GM19351 (cell line): Measurements from ENCODE around the gene CDH3.
"Not testable (repeated sequence)": the region's sequence is repeated elsewhere in the genome, so short reads cannot be mapped to it uniquely, and the experiment has no call there.

Source experiments
- ATAC-seq: cut with Tn5 transposase; IDR thresholded peaks from one replicate; pipeline ENCODE4 v1.9.1; 2021; ENCODE audit warnings: mild to moderate bottlenecking, moderate library complexity; ENCODE audit not compliant: unreplicated experiment

The CDH3 gene

GRCh38 chr16:68698091-68698490 lies 53.0 kb downstream of the CDH3 start:
- no peak for ATAC-seq

DNA sequence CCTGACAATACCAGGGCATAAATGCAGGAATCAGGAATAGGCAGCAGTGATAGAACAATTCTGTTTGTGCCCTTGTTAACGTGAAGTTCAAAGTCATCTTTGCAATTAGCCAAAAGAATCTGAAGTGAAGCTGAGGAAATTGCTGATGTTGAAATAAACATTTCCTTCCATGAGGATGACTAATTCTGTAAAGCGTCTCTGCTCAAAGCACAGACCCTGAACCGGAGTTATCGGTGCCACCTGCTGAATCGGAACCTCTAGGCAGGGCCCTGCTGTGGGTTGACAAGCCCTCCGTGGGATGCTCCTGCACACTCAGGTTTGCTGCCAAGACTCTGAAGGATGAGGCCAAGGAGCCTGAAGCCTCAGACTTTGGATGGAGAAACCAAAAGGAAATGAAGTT lies 55.0 kb downstream of the CDH3 start:
- ATAC-seq, result no peak

DNA sequence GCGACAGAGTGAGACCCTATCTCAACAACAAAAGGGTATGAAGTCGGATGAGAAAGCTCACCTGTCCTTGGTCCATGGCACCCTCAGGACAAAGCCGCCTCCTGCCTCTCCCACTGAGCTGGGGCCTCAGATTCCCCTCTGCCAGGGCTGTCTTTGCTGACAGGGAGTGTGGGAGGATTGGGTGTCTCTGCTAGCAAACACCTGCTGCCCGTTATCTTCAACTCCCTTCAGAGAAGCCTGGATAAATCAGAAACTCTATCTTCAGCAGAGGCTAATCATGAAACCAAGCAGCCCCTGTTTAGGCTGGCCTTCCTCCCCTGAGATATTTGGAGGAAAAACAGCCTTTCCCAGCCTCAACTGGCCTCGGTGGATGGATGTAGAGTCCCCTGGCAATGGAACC lies 55.7 kb downstream of the CDH3 start:
- no peak for ATAC-seq

GRCh38 chr16:68704232-68704867 lies 59.2 kb downstream of the CDH3 start:
- no peak for ATAC-seq

GRCh38 chr16:68707340-68708152 lies 62.4 kb downstream of the CDH3 start:
- no peak for ATAC-seq

- ATAC-seq, result no peak
Measured at GRCh38 chr16:68710211-68710610, 65.1 kb downstream of the CDH3 start.

DNA sequence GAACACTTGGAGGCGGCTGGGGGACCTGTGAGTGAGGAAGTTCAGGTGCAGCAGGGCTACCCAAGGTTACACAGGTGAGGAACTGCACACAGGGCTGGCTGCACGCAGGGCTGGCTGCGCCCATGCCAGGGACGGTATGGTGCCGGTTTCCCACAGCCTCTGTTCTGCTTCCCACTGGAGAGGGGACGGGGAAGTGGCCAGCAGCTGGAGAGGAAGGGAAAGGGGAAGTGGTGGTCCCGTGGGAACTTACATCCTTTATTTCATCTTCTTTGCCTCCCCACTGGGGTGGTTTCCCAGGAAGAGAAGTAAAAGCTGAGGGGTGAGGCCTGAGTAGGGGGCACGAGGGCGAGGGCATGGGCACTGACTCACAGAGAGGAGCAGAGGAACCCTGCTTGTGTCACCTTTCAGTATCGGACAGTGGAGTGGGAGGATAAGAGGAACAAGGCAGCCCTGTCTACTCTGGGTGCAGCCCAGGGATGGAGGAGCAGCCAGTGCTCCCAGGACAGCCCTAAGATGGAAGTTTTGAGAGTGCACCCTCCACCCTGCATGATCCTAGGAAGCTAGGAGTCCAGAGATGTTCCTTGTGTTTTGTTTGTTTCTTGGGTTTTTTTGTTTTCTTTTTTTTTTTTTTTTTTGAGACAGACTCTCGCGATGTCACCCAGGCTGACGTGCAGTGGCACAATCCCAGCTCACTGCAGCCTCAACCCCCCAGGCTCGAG lies 66.5 kb downstream of the CDH3 start:
- no peak for ATAC-seq

GRCh38 chr16:68713361-68713760 lies 68.3 kb downstream of the CDH3 start:
- no peak for ATAC-seq

- no peak for ATAC-seq
Measured at GRCh38 chr16:68715471-68715870, 70.4 kb downstream of the CDH3 start.

GRCh38 chr16:68716516-68716915 lies 71.4 kb downstream of the CDH3 start:
- not testable (repeated sequence) for ATAC-seq

DNA sequence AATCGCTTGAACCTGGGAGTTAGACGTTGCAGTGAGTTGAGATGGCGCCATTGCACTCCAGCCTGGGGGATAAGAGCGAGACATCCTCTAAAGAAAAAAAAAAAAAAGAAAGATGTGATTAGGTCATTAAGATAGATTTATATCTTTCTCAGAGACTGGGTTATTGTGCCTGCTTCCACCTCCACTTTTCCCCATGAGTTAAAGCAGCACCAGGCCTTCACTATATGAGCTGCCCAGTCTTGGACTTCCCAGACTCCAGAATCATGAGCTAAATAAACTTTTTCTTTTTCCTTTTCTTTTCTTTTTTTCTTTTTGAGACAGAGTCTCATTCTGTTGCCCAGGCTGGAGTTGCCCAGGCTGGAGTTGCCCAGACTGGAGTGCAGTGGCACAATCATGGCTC lies 72.6 kb downstream of the CDH3 start:
- no peak for ATAC-seq

DNA sequence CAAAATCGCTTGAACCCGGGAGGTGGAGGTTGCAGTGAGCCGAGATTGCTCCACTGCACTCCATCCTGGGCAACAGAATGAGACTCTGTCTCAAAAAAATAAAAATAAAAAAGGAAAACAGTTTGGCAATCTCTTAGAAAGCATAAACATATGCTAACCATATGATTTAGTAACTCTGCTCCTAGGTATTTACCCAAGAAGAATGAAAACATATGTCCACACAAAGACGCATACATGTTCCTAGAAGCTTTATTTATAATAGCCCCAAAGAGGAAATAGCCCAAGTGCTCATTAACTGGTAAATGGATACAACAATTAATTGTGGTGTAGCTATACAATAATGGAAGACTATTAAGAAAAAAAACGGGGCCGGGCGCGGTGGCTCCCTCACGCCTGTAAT lies 73.5 kb downstream of the CDH3 start:
- ATAC-seq, result no peak

- ATAC-seq, result peak; percentile 79
Measured at GRCh38 chr16:68719993-68720489, 74.9 kb downstream of the CDH3 start.

DNA sequence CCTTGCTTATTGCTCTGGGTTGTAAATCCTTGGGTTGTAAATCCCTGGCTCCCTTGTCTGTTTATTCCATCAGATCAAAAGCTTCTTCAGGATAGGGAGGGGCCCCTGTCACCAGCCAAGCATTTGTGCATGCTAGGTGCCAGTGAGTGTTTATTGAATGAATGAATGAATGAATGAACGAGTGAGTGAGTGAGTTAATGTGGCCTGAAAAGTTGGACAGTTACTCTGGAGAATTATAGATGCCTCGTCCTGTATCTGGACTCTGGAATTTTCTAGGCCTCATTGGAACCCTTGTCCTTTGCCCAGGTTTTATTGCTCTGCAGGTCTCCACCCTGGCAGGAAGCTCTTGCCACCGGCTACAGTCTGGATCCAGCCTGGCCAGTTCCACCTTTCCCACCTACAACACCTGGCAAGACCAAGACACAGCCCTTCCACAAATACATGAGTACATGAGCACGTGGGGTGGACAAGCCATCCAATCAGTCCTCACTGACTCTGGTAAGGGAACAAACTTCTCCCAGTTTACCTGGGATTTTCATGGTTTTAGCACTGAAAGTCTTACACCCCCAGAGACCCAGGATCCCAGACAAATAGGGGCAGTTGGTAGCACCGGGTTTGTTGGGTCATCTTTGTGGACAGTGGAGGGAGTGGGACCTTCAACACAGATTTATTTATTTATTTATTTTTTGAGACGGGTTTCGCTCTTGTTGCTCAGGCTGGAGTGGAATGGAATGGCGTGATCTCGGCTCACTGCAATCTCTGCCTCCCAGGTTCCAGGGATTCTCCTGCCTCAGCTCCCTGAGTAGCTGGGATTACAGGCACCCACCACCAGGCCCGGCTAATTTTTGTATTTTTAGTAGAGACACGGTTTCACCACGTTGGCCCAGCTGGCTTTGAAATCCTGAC lies 77.3 kb downstream of the CDH3 start:
- ATAC-seq, result no peak

DNA sequence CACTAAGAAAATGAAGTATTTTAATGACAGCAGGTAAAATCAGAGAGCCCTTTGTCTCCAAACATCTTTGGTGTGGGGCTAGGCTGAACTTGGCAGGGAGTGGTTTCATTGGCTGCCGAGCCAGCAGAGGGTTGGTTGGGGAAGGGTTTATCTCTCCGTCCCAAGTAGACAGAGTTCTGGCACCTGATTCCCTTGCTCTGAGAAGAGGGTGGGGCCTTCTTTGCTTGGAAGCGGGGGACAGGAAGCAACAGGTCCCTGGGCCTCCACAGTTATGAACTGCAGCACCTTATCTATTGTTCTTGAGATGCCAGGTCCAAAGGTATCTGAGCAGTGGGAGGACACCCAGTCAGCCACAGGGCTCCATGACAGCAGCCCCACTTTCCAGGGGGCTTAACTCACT lies 79.7 kb downstream of the CDH3 start:
- ATAC-seq, result no peak

- no peak for ATAC-seq
Measured at GRCh38 chr16:68728523-68728922, 83.4 kb downstream of the CDH3 start.

GRCh38 chr16:68731637-68732036 lies 86.5 kb downstream of the CDH3 start:
- no peak for ATAC-seq

- no peak for ATAC-seq
Measured at GRCh38 chr16:68732042-68732680, 87.1 kb downstream of the CDH3 start.

DNA sequence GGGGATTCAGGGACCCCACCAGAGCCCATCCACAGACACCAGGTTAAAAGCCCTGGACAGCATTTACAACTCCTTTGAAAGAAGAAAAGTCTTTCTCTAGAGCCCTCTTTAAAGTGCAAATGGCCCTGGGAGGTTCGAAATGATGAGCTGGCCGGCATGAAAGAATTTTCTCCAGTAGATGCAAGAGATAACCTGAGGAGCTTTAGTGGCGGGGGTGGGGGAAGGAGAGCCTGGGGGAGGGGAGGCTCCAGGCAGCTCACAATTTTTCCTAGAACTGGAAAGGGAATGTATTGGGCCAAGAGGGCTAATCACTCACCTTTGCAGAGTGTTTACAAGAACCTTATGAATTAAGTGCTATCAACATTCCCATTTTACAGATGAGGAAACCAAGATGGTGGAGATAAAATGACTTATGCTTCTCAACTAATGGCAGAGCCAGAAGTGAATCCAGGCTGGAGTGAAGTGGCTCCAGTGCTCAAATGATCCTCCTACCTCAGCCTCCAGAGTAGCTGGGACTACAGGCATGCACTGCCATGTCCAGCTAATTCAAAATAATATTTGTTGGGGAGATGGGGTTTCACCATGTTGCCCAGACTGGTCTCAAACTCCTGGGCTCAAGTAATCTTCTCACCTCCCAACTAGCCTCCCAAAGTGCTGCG lies 87.8 kb downstream of the CDH3 start:
- no peak for ATAC-seq

GRCh38 chr16:68733570-68733969 lies 88.5 kb downstream of the CDH3 start:
- ATAC-seq, result no peak
